ENCODE data around the gene SGCA.

Gene SGCA

GRCh38 chr17:50175035-50175807 lies 9.4 kb downstream of the SGCA start:
- Histone ChIP-seq H3K27me3 (ENCODE audit: control insufficient read depth, low read length) (peaks cover 8% of the 10 kb centered on the region), H3K36me3 (ENCODE audit: control insufficient read depth, low read length) (no peaks in the 10 kb centered on the region), H4K20me1 (ENCODE audit: control insufficient read depth, insufficient read depth, low read depth, low read length) (no peaks in the 10 kb centered on the region), H3F3A (ENCODE audit: control insufficient read depth, insufficient read depth) (no peaks in the 10 kb centered on the region), H3K9me3 (ENCODE audit: control insufficient read depth, insufficient read depth, low read length) (no peaks in the 10 kb centered on the region), H3K4me2 (ENCODE audit: low read length) (no peak overlapping the region), H3K79me2 (ENCODE audit: control insufficient read depth, low read length) (no peaks in the 10 kb centered on the region), H3K4me3 (ENCODE audit: low read length) (no peak overlapping the region), H3K9me2 (replicated peaks; ENCODE audit: control insufficient read depth, low read length) (no peaks in the 10 kb centered on the region), H3K4me1 (ENCODE audit: control insufficient read depth, low read length) (peaks cover 9% of the 10 kb centered on the region), H3K27ac (ENCODE audit: low read depth, low read length) (no peak overlapping the region)
- TF ChIP-seq CTCF (IDR thresholded peaks at IDR 0.05; ENCODE audit: low read depth, low read length, poor library complexity, severe bottlenecking) (no peak), EZH2phosphoT487 (IDR thresholded peaks at IDR 0.05; ENCODE audit: borderline replicate concordance, low read length) (no peak)

GRCh38 chr17:50176559-50177357 lies 11.0 kb downstream of the SGCA start:
- no peaks in the 10 kb centered on the region for H3K9me2 ChIP-seq (replicated peaks; ENCODE audit: control insufficient read depth, low read length)
- H3K9me3 ChIP-seq (ENCODE audit: control insufficient read depth, insufficient read depth, low read length) = no peaks in the 10 kb centered on the region
- no peak overlapping the region for H3K27ac ChIP-seq (ENCODE audit: low read depth, low read length)
- H3K36me3 ChIP-seq (ENCODE audit: control insufficient read depth, low read length) = no peaks in the 10 kb centered on the region
- H3K4me1 ChIP-seq (ENCODE audit: control insufficient read depth, low read length) = peaks cover 9% of the 10 kb centered on the region
- TF ChIP-seq EZH2phosphoT487 (IDR thresholded peaks at IDR 0.05; ENCODE audit: borderline replicate concordance, low read length) = no peak
- H4K20me1 ChIP-seq (ENCODE audit: control insufficient read depth, insufficient read depth, low read depth, low read length) = no peaks in the 10 kb centered on the region
- H3K4me3 ChIP-seq (ENCODE audit: low read length) = no peak overlapping the region
- H3K79me2 ChIP-seq (ENCODE audit: control insufficient read depth, low read length) = no peaks in the 10 kb centered on the region
- H3F3A ChIP-seq (ENCODE audit: control insufficient read depth, insufficient read depth) = no peaks in the 10 kb centered on the region
- no peak overlapping the region for H3K4me2 ChIP-seq (ENCODE audit: low read length)
- H3K27me3 ChIP-seq (ENCODE audit: control insufficient read depth, low read length) = no peaks in the 10 kb centered on the region

- H3K4me2 ChIP-seq (ENCODE audit: low read length) = no peak overlapping the region
- no peaks in the 10 kb centered on the region for H3K27me3 ChIP-seq (ENCODE audit: control insufficient read depth, low read length)
- no peaks in the 10 kb centered on the region for H3K79me2 ChIP-seq (ENCODE audit: control insufficient read depth, low read length)
- H3K27ac ChIP-seq (ENCODE audit: low read depth, low read length) = no peak overlapping the region
- no peaks in the 10 kb centered on the region for H3K9me3 ChIP-seq (ENCODE audit: control insufficient read depth, insufficient read depth, low read length)
- TF ChIP-seq EZH2phosphoT487 (IDR thresholded peaks at IDR 0.05; ENCODE audit: borderline replicate concordance, low read length) = no peak
- TF ChIP-seq CTCF (IDR thresholded peaks at IDR 0.05; ENCODE audit: low read depth, low read length, poor library complexity, severe bottlenecking) = no peak
- no peaks in the 10 kb centered on the region for H3F3A ChIP-seq (ENCODE audit: control insufficient read depth, insufficient read depth)
- no peaks in the 10 kb centered on the region for H4K20me1 ChIP-seq (ENCODE audit: control insufficient read depth, insufficient read depth, low read depth, low read length)
- no peak overlapping the region for H3K4me3 ChIP-seq (ENCODE audit: low read length)
- no peaks in the 10 kb centered on the region for H3K9me2 ChIP-seq (replicated peaks; ENCODE audit: control insufficient read depth, low read length)
- H3K36me3 ChIP-seq (ENCODE audit: control insufficient read depth, low read length) = no peaks in the 10 kb centered on the region
- peaks cover 9% of the 10 kb centered on the region for H3K4me1 ChIP-seq (ENCODE audit: control insufficient read depth, low read length)
These were observed 11.7 kb downstream of the SGCA start for GRCh38 chr17:50177476-50177875.
